ENCODE measurements around the gene ANKMY1.

The ANKMY1 gene, protein sequence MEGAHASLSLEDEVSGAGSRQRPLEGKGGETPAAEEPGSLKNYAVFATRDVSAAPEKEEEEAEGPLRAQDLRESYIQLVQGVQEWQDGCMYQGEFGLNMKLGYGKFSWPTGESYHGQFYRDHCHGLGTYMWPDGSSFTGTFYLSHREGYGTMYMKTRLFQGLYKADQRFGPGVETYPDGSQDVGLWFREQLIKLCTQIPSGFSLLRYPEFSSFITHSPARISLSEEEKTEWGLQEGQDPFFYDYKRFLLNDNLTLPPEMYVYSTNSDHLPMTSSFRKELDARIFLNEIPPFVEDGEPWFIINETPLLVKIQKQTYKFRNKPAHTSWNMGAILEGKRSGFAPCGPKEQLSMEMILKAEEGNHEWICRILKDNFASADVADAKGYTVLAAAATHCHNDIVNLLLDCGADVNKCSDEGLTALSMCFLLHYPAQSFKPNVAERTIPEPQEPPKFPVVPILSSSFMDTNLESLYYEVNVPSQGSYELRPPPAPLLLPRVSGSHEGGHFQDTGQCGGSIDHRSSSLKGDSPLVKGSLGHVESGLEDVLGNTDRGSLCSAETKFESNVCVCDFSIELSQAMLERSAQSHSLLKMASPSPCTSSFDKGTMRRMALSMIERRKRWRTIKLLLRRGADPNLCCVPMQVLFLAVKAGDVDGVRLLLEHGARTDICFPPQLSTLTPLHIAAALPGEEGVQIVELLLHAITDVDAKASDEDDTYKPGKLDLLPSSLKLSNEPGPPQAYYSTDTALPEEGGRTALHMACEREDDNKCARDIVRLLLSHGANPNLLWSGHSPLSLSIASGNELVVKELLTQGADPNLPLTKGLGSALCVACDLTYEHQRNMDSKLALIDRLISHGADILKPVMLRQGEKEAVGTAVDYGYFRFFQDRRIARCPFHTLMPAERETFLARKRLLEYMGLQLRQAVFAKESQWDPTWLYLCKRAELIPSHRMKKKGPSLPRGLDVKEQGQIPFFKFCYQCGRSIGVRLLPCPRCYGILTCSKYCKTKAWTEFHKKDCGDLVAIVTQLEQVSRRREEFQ

DNA sequence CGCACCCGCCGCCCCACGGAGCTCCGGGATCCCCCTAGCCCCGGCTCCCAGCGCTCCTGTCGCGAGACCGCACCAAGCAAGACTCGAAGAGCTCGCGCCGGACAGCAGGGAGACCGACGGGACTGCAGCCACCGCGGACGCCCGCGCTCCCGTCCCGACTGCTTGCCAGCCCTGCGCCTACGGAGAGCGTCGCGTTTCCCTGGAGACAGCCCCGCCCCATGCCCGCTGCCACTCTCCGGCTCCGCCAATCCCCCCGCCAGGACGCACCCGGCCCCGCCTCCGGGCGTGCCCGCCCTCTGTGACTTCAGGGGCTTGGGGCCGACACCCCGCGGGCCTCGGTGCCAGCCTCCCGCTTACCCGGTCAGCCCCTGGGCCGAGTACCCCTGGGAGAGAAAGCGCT, at the start of gene ANKMY1:
Gene ANKMY1, minus strand, starts transcription at position 181 of the 400 bp plus-strand sequence. CDS start 653 bp downstream, outside the sequence.
- H3K4me3 Mint-ChIP-seq, result peak within 1 kb of the TSS; percentile 95
- peak within 1 kb of the TSS; percentile 78 for H3K27ac Mint-ChIP-seq
- ATAC-seq (peak; percentile 35), DNase-seq (ENCODE audit: low spot score in 2 of 2) (peak in 1 of 2 donors; percentile 73)
- peaks cover 48% of the 10 kb centered on the region for H3K4me1 Mint-ChIP-seq
- no peaks in the 10 kb centered on the region for H3K9me3 Mint-ChIP-seq
- H3K36me3 Mint-ChIP-seq, result peaks cover 57% of the 10 kb centered on the region

DNA sequence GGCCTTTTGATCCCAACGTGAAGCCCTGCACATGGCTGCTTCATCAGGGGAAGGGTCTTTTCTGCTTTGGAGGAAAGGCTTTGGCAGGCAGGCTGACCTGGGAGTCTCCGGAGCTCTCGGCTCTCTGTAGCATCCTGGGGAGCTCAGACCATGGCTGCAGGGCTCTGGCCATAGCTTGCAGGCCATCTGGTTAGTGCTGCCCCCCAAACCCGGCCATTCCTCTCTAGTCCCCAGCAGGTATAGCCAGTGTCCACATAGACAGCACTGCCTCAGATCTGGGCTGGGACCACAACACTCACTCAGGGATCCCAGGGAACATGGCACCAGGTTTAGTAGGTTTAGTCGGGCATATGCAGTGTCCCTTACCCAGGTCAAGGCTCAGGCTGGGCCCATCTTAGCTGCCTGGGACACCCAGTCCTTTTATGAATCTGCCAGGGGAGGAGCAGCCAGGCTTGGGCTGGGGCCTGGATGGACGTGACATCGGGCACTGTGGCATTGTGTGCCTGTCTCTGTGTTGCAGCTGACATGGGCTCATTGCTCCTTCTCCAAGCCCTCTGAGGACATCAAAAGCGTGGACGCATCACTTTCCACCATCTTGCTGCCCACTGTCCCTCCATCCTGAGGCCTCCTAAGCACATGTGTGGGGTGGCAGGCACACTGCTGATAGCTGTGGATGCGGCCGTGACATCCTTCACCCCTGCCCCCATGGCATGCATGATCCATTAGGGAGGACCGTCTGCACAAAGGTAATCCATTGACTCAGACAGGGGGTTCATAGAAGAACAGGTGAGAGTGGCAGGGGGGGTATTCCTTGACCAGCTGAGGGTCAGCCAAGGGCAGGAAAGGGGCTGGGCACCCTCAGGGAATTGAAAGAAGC, 48.3 kb upstream of the ANKMY1 start:
- Mint-ChIP-seq H3K27ac (peak overlapping the region; percentile 1), H3K36me3 (peaks cover 6% of the 10 kb centered on the region), H3K9me3 (no peaks in the 10 kb centered on the region), H3K4me1 (peaks cover 11% of the 10 kb centered on the region), H3K4me3 (no peak overlapping the region)
- DNase-seq (ENCODE audit: low spot score in 2 of 2), result no peak
- no peak for ATAC-seq

DNA sequence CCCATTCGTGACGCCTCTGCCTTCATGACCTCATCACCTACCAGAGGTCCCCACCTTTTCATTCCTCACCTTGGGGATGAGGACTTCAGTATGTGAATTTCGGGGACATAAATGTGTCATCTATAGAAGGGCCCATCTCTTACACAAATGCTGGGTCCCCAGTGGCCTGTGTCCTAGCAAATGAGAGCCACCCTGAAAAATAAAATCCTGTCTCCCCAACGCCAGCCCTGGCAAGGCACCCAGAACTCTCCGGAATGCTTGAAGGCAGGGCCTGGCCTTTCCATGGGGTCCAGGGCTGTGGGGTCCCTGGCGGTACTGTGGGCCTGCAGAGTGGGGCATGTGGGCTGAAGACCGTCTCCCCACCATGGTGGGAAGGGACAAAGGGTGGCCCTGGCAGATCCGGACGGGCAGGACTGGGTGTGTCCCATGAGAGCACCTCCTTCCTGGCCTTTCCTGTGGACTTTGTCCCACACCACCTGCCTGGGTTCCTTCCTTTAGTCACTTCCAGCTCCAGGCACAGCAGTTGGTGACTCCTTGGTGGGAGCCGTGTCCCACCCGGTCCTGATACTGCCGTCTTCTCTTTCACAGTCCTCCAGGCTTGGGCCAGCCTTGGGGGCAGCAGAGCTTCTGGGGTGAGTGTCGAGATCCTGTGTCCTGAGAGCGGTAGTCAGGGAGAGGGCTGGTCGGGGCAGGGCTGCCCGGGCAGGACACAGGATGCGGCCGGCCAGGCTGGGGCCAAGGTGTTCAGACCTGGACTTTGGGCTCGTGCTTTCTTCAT, 47.3 kb upstream of the ANKMY1 start:
- Mint-ChIP-seq H3K36me3 (peaks cover 6% of the 10 kb centered on the region), H3K27ac (peak overlapping the region; percentile 69)
- no peak for ATAC-seq

DNA sequence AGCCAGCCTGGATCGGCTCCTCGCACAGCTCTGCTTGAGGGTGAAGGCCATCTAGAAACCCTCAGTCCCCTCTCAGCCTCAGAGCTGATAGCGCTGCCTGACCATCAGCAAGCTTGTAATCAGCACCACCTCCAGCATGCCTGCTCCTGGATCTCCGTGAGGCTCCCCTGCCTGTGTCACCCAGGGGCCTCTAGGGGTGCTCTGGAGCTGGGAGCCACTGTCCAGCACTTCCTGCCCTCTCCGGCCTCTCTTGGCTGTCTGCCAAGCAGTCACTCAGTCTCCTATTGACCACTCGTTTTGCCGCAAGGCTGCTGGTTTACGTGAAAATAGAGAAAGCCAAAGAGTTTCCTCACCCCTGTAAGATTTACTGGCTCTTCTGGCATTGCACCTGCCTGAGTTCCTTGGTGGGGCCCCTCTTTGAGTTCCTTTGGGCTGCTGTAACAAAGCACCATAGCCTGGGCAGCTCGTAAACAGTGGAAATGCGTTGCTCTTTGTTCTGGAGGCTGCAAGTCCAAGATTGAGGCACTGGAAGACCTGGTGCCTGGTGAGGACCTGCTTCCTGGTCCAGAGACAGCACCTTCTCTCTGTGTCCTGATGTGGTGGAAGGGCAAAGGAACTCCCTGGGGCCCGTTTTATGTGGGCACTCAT, 46.6 kb upstream of the ANKMY1 start:
- DNase-seq (ENCODE audit: low spot score in 2 of 2), result no peak
- peak overlapping the region; percentile 69 for H3K27ac Mint-ChIP-seq
- peaks cover 6% of the 10 kb centered on the region for H3K36me3 Mint-ChIP-seq
- no peak for ATAC-seq
- H3K4me3 Mint-ChIP-seq, result no peak overlapping the region
- H3K4me1 Mint-ChIP-seq, result peaks cover 11% of the 10 kb centered on the region
- no peaks in the 10 kb centered on the region for H3K9me3 Mint-ChIP-seq

More for the DNA sequence above, 47.3 kb upstream of the ANKMY1 start:
- Mint-ChIP-seq H3K4me1 (peaks cover 11% of the 10 kb centered on the region), H3K9me3 (no peaks in the 10 kb centered on the region), H3K4me3 (no peak overlapping the region)
- no peak for DNase-seq (ENCODE audit: low spot score in 2 of 2)

DNA sequence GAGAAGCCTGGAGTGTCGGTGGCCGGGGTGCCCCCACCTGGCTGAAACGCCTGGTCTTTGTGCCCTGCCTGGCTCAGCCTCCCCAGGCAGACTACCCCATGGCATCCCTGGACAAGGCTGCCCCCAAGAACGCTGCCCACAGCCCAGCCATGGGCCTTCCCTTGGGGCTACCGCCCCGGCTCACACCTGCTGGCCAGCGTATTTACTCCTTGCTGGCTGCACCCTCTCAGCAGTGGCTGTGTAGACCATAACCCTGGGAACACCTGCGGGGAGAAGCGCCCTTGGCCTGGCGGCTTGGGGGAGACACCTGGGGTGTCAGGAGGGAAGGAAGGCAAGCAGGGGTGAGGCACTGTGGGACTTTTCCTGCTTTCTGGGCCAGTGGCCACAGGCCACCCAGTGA, 46.1 kb upstream of the ANKMY1 start:
- DNase-seq (ENCODE audit: low spot score in 2 of 2), result no peak
- Mint-ChIP-seq H3K4me3 (no peak overlapping the region), H3K9me3 (no peaks in the 10 kb centered on the region), H3K36me3 (peaks cover 11% of the 10 kb centered on the region), H3K27ac (peak overlapping the region; percentile 61), H3K4me1 (peaks cover 6% of the 10 kb centered on the region)
- ATAC-seq, result no peak

DNA sequence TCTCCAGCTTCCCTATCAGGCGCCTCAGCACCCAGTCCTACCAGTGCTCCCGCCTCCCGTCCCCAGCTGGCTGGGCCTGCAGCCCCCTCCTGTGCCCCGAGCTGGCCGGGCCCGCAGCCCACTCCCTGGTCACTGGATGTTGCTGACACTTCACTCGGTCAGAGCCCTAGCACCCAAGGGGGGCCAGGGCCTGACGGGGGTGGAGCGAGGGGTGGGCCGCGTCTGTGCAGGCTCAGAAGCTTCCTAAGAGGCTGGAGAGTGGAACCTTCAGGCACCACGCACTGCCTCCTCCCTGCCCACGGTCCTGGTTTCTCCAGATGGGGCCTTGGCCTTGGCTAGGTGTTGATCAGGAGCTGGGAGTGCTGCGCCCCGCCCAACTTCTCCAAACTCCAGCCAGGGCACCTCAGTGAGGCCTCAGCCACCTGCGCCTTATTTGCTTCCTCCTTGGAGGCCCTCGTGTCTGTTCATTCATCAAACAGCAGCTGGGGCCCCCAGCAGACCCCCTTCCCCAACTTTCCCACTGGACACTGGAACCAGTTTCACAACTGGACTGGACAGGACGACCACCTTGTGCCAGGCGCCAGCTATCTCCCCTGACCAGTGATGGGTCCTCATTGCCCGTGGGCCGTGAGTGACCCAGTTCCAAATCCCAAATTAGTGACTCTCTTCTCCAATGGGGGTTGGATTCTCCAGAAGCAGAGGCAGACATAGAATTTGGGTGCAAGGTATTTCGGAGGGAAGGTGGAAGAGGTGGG, 45.5 kb upstream of the ANKMY1 start:
- DNase-seq (ENCODE audit: low spot score in 2 of 2) (no peak), ATAC-seq (no peak)
- Mint-ChIP-seq H3K4me3 (no peak overlapping the region), H3K4me1 (peaks cover 5% of the 10 kb centered on the region), H3K9me3 (no peaks in the 10 kb centered on the region), H3K27ac (peak overlapping the region; percentile 61), H3K36me3 (peaks cover 12% of the 10 kb centered on the region)

DNA sequence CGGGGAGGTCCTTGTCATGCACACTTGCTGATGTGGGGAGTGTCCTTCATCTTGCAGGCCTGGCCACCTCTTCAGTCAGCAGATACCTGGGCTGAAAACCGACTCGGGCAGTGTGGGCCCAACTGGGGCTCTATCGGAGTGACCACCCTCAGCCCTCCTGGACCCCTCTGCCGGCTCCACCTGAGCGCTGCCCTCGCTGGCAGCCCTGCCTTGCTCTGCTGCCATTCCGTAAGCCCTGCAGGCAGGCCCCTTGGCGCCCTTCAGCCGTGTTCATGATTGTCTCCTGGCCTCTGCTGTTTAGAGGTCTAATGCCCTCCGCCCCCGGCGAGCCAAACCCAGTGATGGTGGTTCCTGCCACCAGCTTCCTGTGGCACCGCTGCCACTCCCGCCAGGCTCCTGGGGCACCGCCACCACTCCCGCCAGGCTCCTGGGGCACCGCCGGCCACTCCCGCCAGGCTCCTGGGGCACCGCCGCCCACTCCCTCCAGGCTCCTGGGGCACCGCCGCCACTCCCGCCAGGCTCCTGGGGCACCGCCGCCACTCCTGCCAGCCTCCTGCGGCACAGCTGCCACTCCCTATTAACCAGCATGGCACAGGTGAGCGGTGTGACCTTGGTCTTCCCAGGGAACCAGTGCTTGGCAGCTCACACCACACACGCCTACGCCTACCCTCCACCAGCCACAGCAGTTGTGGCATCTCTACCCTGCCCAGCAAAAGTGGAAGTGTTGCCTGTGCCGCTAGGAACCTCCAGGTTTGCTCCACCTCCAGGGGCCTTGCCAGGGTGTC, 44.7 kb upstream of the ANKMY1 start:
- peaks cover 12% of the 10 kb centered on the region for H3K36me3 Mint-ChIP-seq
- ATAC-seq (no peak), DNase-seq (ENCODE audit: low spot score in 2 of 2) (no peak)
- H3K27ac Mint-ChIP-seq, result peak overlapping the region; percentile 61
- no peaks in the 10 kb centered on the region for H3K9me3 Mint-ChIP-seq
- no peak overlapping the region for H3K4me3 Mint-ChIP-seq
- no peaks in the 10 kb centered on the region for H3K4me1 Mint-ChIP-seq

DNA sequence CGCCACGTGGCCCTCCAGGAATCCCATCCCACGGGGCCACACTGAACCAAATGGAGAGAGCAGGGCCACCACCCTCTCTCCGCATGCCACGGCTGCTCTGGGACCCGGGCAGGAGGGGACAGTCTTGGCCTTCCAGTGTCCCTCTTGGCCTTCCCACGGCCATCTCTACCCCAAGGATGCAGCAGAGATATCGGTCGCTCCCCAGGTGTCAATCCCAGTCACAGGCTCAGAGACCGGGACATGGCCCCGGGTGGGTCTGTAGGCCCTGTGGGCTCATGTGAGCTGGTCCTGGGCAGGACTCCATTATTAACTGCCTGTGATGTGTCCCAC, 44.0 kb upstream of the ANKMY1 start:
- H3K27ac Mint-ChIP-seq, result no peak overlapping the region
- H3K9me3 Mint-ChIP-seq, result no peaks in the 10 kb centered on the region
- H3K36me3 Mint-ChIP-seq, result peaks cover 12% of the 10 kb centered on the region
- DNase-seq (ENCODE audit: low spot score in 2 of 2) (no peak), ATAC-seq (no peak)
- H3K4me3 Mint-ChIP-seq, result no peak overlapping the region
- no peaks in the 10 kb centered on the region for H3K4me1 Mint-ChIP-seq

DNA sequence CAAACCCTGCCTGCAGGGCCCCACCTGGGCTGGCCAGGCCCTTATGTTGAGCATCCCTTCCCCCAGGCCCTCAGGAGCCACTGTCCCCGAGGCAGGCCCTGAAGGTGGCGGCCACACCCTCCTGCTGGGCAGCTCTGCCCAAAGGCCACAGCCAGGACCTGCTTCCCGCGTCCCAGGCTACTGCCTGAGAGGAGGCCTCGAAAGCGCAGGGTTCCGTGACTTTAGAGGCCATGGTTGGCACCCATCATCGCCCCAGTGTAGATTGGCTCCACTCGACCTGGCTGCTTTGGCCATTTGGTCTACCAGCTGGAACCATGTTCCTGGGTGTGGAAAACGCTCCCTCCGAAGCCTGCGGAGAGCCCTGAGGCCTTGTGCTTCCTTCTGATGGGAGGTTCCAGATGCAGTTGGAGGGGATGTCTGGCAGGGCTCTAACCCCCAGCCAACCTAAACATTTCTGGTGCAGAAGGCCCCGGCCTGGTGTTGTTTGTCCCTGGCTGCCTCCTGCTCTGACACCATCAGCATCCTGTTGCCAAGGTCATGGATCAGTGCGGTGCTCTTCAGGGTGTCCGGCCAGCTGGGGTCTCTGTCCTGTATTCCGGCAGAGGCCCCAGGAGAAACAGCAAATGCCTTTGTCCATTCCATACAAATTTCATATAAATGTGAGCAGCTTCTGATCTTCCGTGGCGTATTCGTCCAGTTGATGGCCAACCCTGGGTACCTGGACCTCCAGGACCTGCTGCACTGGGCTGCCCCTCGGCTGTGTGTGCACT, 43.5 kb upstream of the ANKMY1 start:
- Mint-ChIP-seq H3K4me3 (no peak overlapping the region), H3K4me1 (no peaks in the 10 kb centered on the region), H3K27ac (no peak overlapping the region), H3K36me3 (peaks cover 12% of the 10 kb centered on the region), H3K9me3 (no peaks in the 10 kb centered on the region)
- DNase-seq (ENCODE audit: low spot score in 2 of 2), result no peak
- no peak for ATAC-seq

DNA sequence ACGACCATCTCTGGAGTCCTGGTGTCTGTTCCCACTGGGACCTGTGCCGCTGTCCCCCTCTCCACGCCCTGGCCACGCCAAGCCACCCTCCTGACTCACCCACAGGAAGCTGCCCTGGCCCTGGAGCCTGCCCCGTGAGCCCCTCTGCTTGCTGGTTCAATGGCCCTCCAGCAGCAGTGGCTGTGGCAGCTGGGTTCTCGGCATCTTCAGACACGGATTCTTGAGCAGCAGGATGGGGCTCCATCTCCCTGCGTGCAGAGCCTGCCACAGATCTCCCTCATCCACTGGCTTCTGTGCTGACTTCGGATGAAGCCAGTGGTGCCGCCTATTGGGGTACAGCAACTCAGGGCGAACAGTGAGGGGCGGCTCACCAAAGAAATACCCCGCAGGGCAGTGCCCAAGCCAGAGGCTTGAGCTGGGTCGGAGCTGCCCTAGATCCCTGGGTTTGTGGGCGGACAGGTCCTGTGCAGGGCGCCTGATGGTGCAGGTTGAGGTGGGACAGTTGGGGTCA, 42.7 kb upstream of the ANKMY1 start:
- DNase-seq (ENCODE audit: low spot score in 2 of 2), result no peak
- H3K27ac Mint-ChIP-seq, result peak overlapping the region; percentile 55

DNA sequence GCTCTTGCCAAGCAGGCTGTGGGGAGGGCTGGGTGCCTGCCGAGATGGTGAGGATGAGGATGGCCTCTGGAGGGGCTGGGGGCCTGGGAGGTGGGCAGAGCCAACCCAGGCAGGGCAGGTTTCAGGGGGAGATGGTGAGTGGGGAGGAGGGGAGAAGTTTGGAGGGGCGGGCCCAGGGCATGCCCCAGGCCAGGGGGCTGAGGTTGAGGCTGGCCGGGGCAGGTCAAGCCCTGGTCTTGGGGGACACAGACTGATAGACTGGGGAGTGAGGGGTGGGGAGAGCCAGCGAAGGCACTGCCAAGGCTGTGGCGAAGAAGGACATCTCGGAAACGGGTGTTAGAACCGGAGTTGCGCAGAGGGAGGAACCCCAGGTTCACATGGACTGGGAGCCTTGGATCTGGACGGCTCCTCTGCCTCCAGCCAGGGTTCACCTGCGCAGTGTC, 41.4 kb upstream of the ANKMY1 start:
- ATAC-seq (no peak), DNase-seq (ENCODE audit: low spot score in 2 of 2) (no peak)
- no peaks in the 10 kb centered on the region for H3K9me3 Mint-ChIP-seq
- H3K27ac Mint-ChIP-seq, result peak overlapping the region; percentile 88
- H3K4me1 Mint-ChIP-seq, result no peaks in the 10 kb centered on the region
- H3K4me3 Mint-ChIP-seq, result no peak overlapping the region
- peaks cover 12% of the 10 kb centered on the region for H3K36me3 Mint-ChIP-seq

More for the DNA sequence above, 42.7 kb upstream of the ANKMY1 start:
- Mint-ChIP-seq H3K36me3 (peaks cover 12% of the 10 kb centered on the region), H3K4me1 (no peaks in the 10 kb centered on the region), H3K4me3 (no peak overlapping the region), H3K9me3 (no peaks in the 10 kb centered on the region)
- ATAC-seq, result no peak
